Endothelial cell of umbilical vein (primary cell): ENCODE results near the gene AFDN.

Experiments used
- EZH2 ChIP-seq: IDR thresholded peaks from 2 replicates; pipeline ENCODE4 v1.6.1; 2012; ENCODE audit warnings: borderline replicate concordance, low read depth, mild to moderate bottlenecking, moderate library complexity, low read length, inconsistent platforms; ENCODE audit not compliant: severe bottlenecking
- JUN ChIP-seq: IDR thresholded peaks from 2 replicates; pipeline ENCODE4 v1.6.1; 2011; ENCODE audit warnings: borderline replicate concordance, low read depth; ENCODE audit not compliant: insufficient read length, insufficient read depth
- MYC ChIP-seq: IDR thresholded peaks from one replicate; pipeline ENCODE4 v1.6.1; 2011; ENCODE audit warnings: mild to moderate bottlenecking, low read depth, low read length
- POLR2A ChIP-seq: IDR thresholded peaks from 2 replicates; pipeline ENCODE4 v1.6.1; 2012; ENCODE audit warnings: low read depth, mild to moderate bottlenecking, control low read depth, low read length
- TF ChIP-seq, protein P1 (sequence below), 2 donors: IDR thresholded peaks; 1 replicate in 1 of 2; 2 replicates in 1 of 2; pipeline ENCODE4 v1.5.1; 2011; ENCODE audit warnings: low read length in 2 of 2, mild to moderate bottlenecking in 2 of 2, moderate library complexity in 2 of 2, control low read depth in 1 of 2, inconsistent platforms in 1 of 2, low read depth in 1 of 2; ENCODE audit not compliant: insufficient read depth in 1 of 2; ENCODE audit errors: extremely low read depth in 1 of 2

DNA sequence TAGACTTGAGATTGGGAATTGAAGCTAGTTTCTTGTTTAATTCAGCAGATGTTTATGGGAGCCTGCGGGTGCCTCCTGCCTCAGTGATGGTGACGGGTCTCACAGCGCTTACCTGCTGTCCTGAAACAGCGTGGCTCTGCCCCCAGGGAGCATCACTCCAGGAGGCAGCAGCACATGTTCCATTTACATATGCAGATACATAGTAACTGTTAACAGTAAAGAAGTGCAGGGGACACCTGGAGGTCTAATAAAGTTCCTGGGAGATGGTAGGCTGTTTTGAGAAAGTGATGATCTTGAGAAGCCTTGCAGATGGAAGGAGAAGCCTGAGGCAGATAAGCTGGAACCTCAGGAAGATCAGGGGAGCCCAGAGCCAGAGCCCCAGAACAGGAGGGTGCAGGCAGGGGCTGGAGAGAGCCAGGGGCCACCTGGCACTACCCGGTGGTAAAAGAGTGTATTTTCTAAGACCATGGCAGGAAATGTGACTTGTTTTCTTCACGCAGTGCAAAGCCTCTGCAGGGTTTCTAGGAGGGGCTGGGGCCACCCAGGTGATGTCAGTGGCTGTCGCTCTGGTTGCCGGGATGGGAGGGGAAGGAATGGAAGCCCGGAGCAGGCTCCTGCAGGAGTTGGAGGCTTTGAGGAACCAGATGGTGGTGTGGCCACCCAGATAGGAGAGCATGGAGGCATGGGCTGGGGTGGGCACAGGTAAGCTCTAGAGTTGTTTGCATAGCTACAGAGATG is 146.6 kb downstream of the AFDN start:
- TF ChIP-seq, protein P1, sequence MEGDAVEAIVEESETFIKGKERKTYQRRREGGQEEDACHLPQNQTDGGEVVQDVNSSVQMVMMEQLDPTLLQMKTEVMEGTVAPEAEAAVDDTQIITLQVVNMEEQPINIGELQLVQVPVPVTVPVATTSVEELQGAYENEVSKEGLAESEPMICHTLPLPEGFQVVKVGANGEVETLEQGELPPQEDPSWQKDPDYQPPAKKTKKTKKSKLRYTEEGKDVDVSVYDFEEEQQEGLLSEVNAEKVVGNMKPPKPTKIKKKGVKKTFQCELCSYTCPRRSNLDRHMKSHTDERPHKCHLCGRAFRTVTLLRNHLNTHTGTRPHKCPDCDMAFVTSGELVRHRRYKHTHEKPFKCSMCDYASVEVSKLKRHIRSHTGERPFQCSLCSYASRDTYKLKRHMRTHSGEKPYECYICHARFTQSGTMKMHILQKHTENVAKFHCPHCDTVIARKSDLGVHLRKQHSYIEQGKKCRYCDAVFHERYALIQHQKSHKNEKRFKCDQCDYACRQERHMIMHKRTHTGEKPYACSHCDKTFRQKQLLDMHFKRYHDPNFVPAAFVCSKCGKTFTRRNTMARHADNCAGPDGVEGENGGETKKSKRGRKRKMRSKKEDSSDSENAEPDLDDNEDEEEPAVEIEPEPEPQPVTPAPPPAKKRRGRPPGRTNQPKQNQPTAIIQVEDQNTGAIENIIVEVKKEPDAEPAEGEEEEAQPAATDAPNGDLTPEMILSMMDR (IDR thresholded peaks at IDR 0.05; ENCODE audit: extremely low read depth in 1 of 2, insufficient read depth in 1 of 2, low read depth in 1 of 2, low read length in 2 of 2), result no peak
- no peak for TF ChIP-seq POLR2A
- TF ChIP-seq JUN, result no peak
- TF ChIP-seq EZH2, result no peak
- no peak for TF ChIP-seq MYC
